Measurements from ENCODE around the gene HSDL1. TPM values are rescaled to one million over a fixed set of nuclear protein-coding genes. Genes with fewer than 3 reads are reported as not detected.

The HSDL1 gene
- total and polyA plus RNA-seq, 2 donors (not counting 3 experiments of a cell fraction or from before 2014, with no cell fraction given) = 19.9 to 27.9 TPM

DNA sequence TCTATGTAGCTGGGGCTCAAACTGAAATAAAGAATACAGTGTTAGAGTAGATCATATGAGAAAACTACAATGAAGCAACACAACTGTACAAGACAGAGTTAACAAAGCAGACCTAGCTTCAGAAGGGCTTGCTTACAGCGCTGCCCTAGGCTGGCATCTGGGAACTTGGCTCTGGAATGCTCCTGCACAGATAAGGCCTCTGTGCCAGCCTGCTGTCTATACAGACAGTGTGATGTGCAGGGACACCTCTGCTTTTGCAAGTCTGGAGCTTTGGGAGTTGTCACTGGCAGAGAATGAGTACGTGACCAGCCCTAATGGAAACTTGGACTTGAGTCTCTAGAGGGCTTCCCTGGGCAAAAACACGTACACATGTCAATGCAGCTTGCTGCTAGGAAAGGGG lies 70.3 kb downstream of the HSDL1 start:
- no peak overlapping the region for H2AFZ ChIP-seq (ENCODE audit: low read depth, low read length)
- intact Hi-C loops (cut with micrococcal nuclease) = loop anchor here (5.0 kb wide), 1 partner anchor 113 kb away; the partner anchor contains the start of gene TAF1C
- ChIA-PET POLR2A (no interaction called here), CTCF (interaction anchor here (1.0 kb wide), 1 partner anchor 11 kb away, joined by 4 read pairs; no protein-coding TSS in a partner anchor)
- dilution Hi-C loops (cut with MboI; ENCODE audit: extremely low pct_ligation_motif_present, low sequenced_read_pairs) = no loop called here
- H3K4me1 ChIP-seq (ENCODE audit: control insufficient read depth, extremely low read depth, insufficient read depth, low read length) = peaks cover 20% of the 10 kb centered on the region
- no peak overlapping the region for H3K4me3 ChIP-seq (replicated peaks in 1 of 3; ENCODE audit: insufficient read depth in 1 of 3, low read depth in 1 of 3, low read length in 3 of 3)
- DNase-seq (ENCODE audit: low read depth, low spot score) = no peak
- BruUV-seq (replicated peaks) = no TSS peak
- H3K9me3 ChIP-seq (replicated peaks; ENCODE audit: control insufficient read depth, insufficient read depth, low read length) = no peaks in the 10 kb centered on the region
- H3K9me1 ChIP-seq (replicated peaks; ENCODE audit: control insufficient read depth, extremely low read depth, insufficient read depth, low read length) = no peaks in the 10 kb centered on the region
- H3K79me2 ChIP-seq (ENCODE audit: control insufficient read depth, insufficient read depth, low read length) = peaks cover 10% of the 10 kb centered on the region
- H3K36me3 ChIP-seq (ENCODE audit: control insufficient read depth in 2 of 2, extremely low read depth in 1 of 2, insufficient read depth in 2 of 2, low read length in 2 of 2) = peaks cover 9 to 20% of the 10 kb centered on the region in 2 experiments
- no peak for FAIRE-seq
- H3K27me3 ChIP-seq (ENCODE audit: control insufficient read depth in 2 of 2, insufficient read depth in 2 of 2, low read length in 2 of 2) = no peaks in the 10 kb centered on the region
- no peak for TF ChIP-seq POLR2A (IDR thresholded peaks at IDR 0.05; ENCODE audit: low read depth, low read length)
- TF ChIP-seq FOS (IDR thresholded peaks at IDR 0.05; ENCODE audit: borderline replicate concordance, insufficient read depth, low read length) = no peak
- no peak for TF ChIP-seq JUN (IDR thresholded peaks at IDR 0.05; ENCODE audit: borderline replicate concordance, insufficient read depth, insufficient read length, low read depth)
- H3K9ac ChIP-seq (replicated peaks; ENCODE audit: extremely low read depth, insufficient read depth, low read length) = no peak overlapping the region
- no peaks in the 10 kb centered on the region for H4K20me1 ChIP-seq (replicated peaks; ENCODE audit: control insufficient read depth, extremely low read depth, insufficient read depth, low read length)
- H3K4me2 ChIP-seq (ENCODE audit: insufficient read depth, low read length) = no peak overlapping the region
- H3K27ac ChIP-seq (ENCODE audit: insufficient read depth, low read depth, low read length) = no peak overlapping the region

Other genes starting within 250 kb of the HSDL1 start
- gene MLYCD, start 246.1 kb downstream of the HSDL1 start, total RNA-seq = 2.8 and 3.4 TPM in 2 replicates
- gene MLYCD, start 246.1 kb downstream of the HSDL1 start, polyA plus RNA-seq = 1.9 and 2.0 TPM in 2 replicates
- gene OSGIN1, start 191.9 kb downstream of the HSDL1 start, total RNA-seq = 8.6 and 11.0 TPM in 2 replicates
- gene OSGIN1, start 191.9 kb downstream of the HSDL1 start, polyA plus RNA-seq = 9.2 and 11.5 TPM in 2 replicates
- 0.31 TPM in 1 of 2 replicates, not detected in the other for gene NECAB2, start 176.9 kb downstream of the HSDL1 start, total RNA-seq
- 0.21 and 0.26 TPM in 2 replicates for gene NECAB2, start 176.9 kb downstream of the HSDL1 start, polyA plus RNA-seq
- not detected in 2 replicates for gene SLC38A8, start 102.4 kb downstream of the HSDL1 start, total RNA-seq
- not detected in 2 replicates for gene SLC38A8, start 102.4 kb downstream of the HSDL1 start, polyA plus RNA-seq
- gene MBTPS1, start 28.2 kb downstream of the HSDL1 start, total RNA-seq = 93.0 and 99.6 TPM in 2 replicates
- gene MBTPS1, start 28.2 kb downstream of the HSDL1 start, polyA plus RNA-seq = 63.9 and 82.3 TPM in 2 replicates
- gene DNAAF1, start 131 bp upstream of the HSDL1 start, total RNA-seq = not detected in 2 replicates
- gene DNAAF1, start 131 bp upstream of the HSDL1 start, polyA plus RNA-seq = 0.01 TPM in 1 of 2 replicates, not detected in the other
- gene TAF1C, start 41.9 kb upstream of the HSDL1 start, total RNA-seq = 57.2 and 62.3 TPM in 2 replicates
- 74.2 and 77.6 TPM in 2 replicates for gene TAF1C, start 41.9 kb upstream of the HSDL1 start, polyA plus RNA-seq
- not detected in 2 replicates for gene ADAD2, start 46.0 kb upstream of the HSDL1 start, total RNA-seq
- gene ADAD2, start 46.0 kb upstream of the HSDL1 start, polyA plus RNA-seq = 0.04 and 0.10 TPM in 2 replicates
- gene KCNG4, start 94.8 kb upstream of the HSDL1 start, total RNA-seq = not detected in 2 replicates
- not detected in 2 replicates for gene KCNG4, start 94.8 kb upstream of the HSDL1 start, polyA plus RNA-seq
- not detected in 2 replicates for gene WFDC1, start 149.7 kb upstream of the HSDL1 start, total RNA-seq
- gene WFDC1, start 149.7 kb upstream of the HSDL1 start, polyA plus RNA-seq = not detected in 2 replicates
- not detected in 2 replicates for gene ATP2C2, start 223.4 kb upstream of the HSDL1 start, total RNA-seq
- not detected in 2 replicates for gene ATP2C2, start 223.4 kb upstream of the HSDL1 start, polyA plus RNA-seq